OCI-LY7 (cell line): ENCODE measurements around the gene SPATA21. TPM values are rescaled to one million over a fixed set of nuclear protein-coding genes. Genes with fewer than 3 reads are reported as not detected.
"Not testable (repeated sequence)": the region's sequence is repeated elsewhere in the genome, so short reads cannot be mapped to it uniquely, and the experiment has no call there.

Experiments
- BruUV-seq: library from RNA; stranded (reverse); fragments of 400-500 nt; replicated peaks from 2 replicates; lab custom pipeline; 2021; lab: Mats Ljungman, UMichigan
- CTCF ChIA-PET: fragments of 300-600 bp; sonication (Branson Sonifier 250); formaldehyde crosslinking; loops from one replicate; lab custom pipeline; 2022; ENCODE audit warnings: antibody characterized with exemption; ENCODE audit not compliant: unreplicated experiment; lab: Charles Lee
- POLR2A ChIA-PET: fragments of 300-600 bp; sonication (Branson Sonifier 250); formaldehyde crosslinking; loops from one replicate; lab custom pipeline; 2022; ENCODE audit warnings: antibody characterized with exemption; lab: Charles Lee
- DNase-seq: peaks from one replicate; pipeline ENCODE4 v3.0.0-alpha.2; 2015; ENCODE audit warnings: low spot score
- H2AFZ ChIP-seq: fragments of 200-600 bp; sonication (generic), shearing (Covaris generic); 2 replicates; pipeline ENCODE4 v1.6.1; 2014; ENCODE audit warnings: mild to moderate bottlenecking, antibody characterized with exemption, low read length, moderate library complexity
- H3K27ac ChIP-seq: fragments of 200-600 bp; sonication (generic); 2 replicates; pipeline ENCODE4 v1.5.1; 2014; ENCODE audit warnings: mixed run types, low read depth, mild to moderate bottlenecking, moderate library complexity, low read length, inconsistent platforms; ENCODE audit not compliant: poor library complexity, severe bottlenecking
- H3K36me3 ChIP-seq: fragments of 200-600 bp; sonication (generic); 2 replicates; pipeline ENCODE4 v1.6.1; 2014; ENCODE audit warnings: mild to moderate bottlenecking, antibody characterized with exemption, low read length, moderate library complexity, mixed read lengths; ENCODE audit not compliant: insufficient read depth
- H3K4me1 ChIP-seq: fragments of 200-600 bp; sonication (generic); 2 replicates; pipeline ENCODE4 v1.5.1; 2014; ENCODE audit warnings: mild to moderate bottlenecking, low read length; ENCODE audit not compliant: insufficient read depth, poor library complexity, severe bottlenecking
- H3K4me2 ChIP-seq: fragments of 200-600 bp; sonication (generic); 2 replicates; pipeline ENCODE4 v1.6.1; 2014; ENCODE audit warnings: mild to moderate bottlenecking, low read length
- H3K4me3 ChIP-seq: fragments of 200-600 bp; sonication (generic); 2 replicates; pipeline ENCODE4 v1.5.1; 2014; ENCODE audit warnings: mild to moderate bottlenecking, low read depth, low read length; ENCODE audit not compliant: poor library complexity, severe bottlenecking
- H3K79me2 ChIP-seq: fragments of 200-600 bp; sonication (generic); 2 replicates; pipeline ENCODE4 v1.6.1; 2016; ENCODE audit warnings: low read depth, mild to moderate bottlenecking, low read length, moderate library complexity, mixed read lengths; ENCODE audit not compliant: insufficient read depth
- H3K9me2 ChIP-seq: fragments of 200-600 bp; sonication (generic); 2 replicates; pipeline ENCODE4 v1.6.1; 2016; ENCODE audit warnings: mild to moderate bottlenecking, low read length, mixed read lengths; ENCODE audit not compliant: insufficient read depth
- H3K9me3 ChIP-seq: fragments of 200-600 bp; sonication (generic); 2 replicates; pipeline ENCODE4 v1.6.1; 2014; ENCODE audit warnings: mild to moderate bottlenecking, mixed run types, low read length, mixed read lengths
- H4K20me1 ChIP-seq: fragments of 200-600 bp; sonication (generic); 2 replicates; pipeline ENCODE4 v1.6.1; 2014; ENCODE audit warnings: mild to moderate bottlenecking, antibody characterized with exemption, low read length, moderate library complexity, mixed read lengths; ENCODE audit not compliant: insufficient read depth
- CTCF ChIP-seq: fragments of 200-600 bp; sonication (generic); conservative IDR thresholded peaks from 2 replicates; pipeline ENCODE4 v1.5.1; 2014; ENCODE audit warnings: mild to moderate bottlenecking, antibody characterized with exemption, low read length, moderate library complexity, mixed read lengths
- EZH2phosphoT487 ChIP-seq: fragments of 200-600 bp; sonication (generic); IDR thresholded peaks from 2 replicates; pipeline ENCODE4 v1.6.1; 2018; ENCODE audit warnings: low read depth, borderline replicate concordance, mild to moderate bottlenecking, mixed run types, antibody characterized with exemption, low read length, moderate library complexity, mixed read lengths
- intact Hi-C: fragments of 100-400 bp; cut with micrococcal nuclease; formaldehyde crosslinking; loops from one replicate; pipeline ENCODE4 v1.10.0; 2022; ENCODE audit not compliant: unreplicated experiment
- total RNA-seq, 2 experiments: library from RNA; depleted of rRNA in 1 of 2; stranded (reverse); fragments of >200 nt in 1 of 2; shearing (Covaris generic) in 1 of 2; gene quantifications; 2 replicates each; pipeline ENCODE4 v1.2.3, GENCODE V29; 2014 to 2022

Gene SPATA21
- total RNA-seq, 2 experiments from 2014 or later = 0.40 TPM; not detected in 1

- no peaks in the 10 kb centered on the region for H3K9me3 ChIP-seq
- TF ChIP-seq CTCF (no peak), EZH2phosphoT487 (no peak)
- H3K9me2 ChIP-seq = no peaks in the 10 kb centered on the region
- H3K79me2 ChIP-seq = peaks cover 43% of the 10 kb centered on the region
- peaks cover 6% of the 10 kb centered on the region; the same call in 1 of the 2 replicates for H3K36me3 ChIP-seq
- peak; percentile 99 for DNase-seq
- H3K4me2 ChIP-seq = peak within 1 kb of the TSS; percentile 97
- H4K20me1 ChIP-seq = peaks cover 17% of the 10 kb centered on the region
- H3K4me1 ChIP-seq = peaks cover 23% of the 10 kb centered on the region
- no TSS peak for BruUV-seq
- CTCF ChIA-PET = no interaction called here
- peak within 1 kb of the TSS; percentile 99 for H2AFZ ChIP-seq
- peak within 1 kb of the TSS; percentile 71 for H3K27ac ChIP-seq
- intact Hi-C loops = loop anchor here (2.0 to 5.0 kb wide), 4 partner anchors 74 to 159 kb away; partner anchors contain the start of genes CPLANE2 and NECAP2
- H3K4me3 ChIP-seq = peak within 1 kb of the TSS; percentile 87
- POLR2A ChIA-PET = interaction anchor here (0.6 to 1.0 kb wide), 3 partner anchors 11 to 73 kb away, joined by 3 to 5 read pairs (median 4); partner anchors contain the start of gene FBXO42
Measured at GRCh38 chr1:16366722-16367257, 70.4 kb downstream of the SPATA21 start, which contains the start of gene SZRD1. Gene SZRD1 (plus strand): TSS chr1:16367242. CDS start chr1:16367258, 16 bp downstream.

GRCh38 chr1:16365146-16365498, 72.1 kb downstream of the SPATA21 start:
- not testable (repeated sequence) for H3K4me2 ChIP-seq, H3K4me3 ChIP-seq, H3K9me2 ChIP-seq, BruUV-seq, H3K9me3 ChIP-seq, H3K36me3 ChIP-seq, DNase-seq, H3K27ac ChIP-seq
- POLR2A ChIA-PET = interaction anchor here (0.6 to 0.7 kb wide), 5 partner anchors 9 to 668 kb away, joined by 3 to 4 read pairs (median 3); no protein-coding TSS in a partner anchor
- Histone ChIP-seq H3K79me2 (peaks cover 27% of the 10 kb centered on the region), H3K4me1 (peaks cover 23% of the 10 kb centered on the region), H2AFZ (peak overlapping the region; percentile 33; the same call in 1 of the 2 replicates), H4K20me1 (peaks cover 13% of the 10 kb centered on the region)
- CTCF ChIA-PET = interaction anchor here (0.6 to 1.5 kb wide), 2 partner anchors 286 to 367 kb away, joined by 3 read pairs; no protein-coding TSS in a partner anchor
- intact Hi-C loops = loop anchor here (5.0 kb wide), 2 partner anchors 128 to 158 kb away; partner anchors contain the start of gene CPLANE2

- no TSS peak for BruUV-seq
- H4K20me1 ChIP-seq = no peaks in the 10 kb centered on the region
- H3K4me1 ChIP-seq = peaks cover 12% of the 10 kb centered on the region
- H3K9me3 ChIP-seq = no peaks in the 10 kb centered on the region
- intact Hi-C loops = loop anchor here (10.0 kb wide), 1 partner anchor 382 kb away; the partner anchor contains the start of gene ZBTB17
- no peak overlapping the region for H2AFZ ChIP-seq
- no peak overlapping the region for H3K27ac ChIP-seq
- no peak overlapping the region for H3K4me3 ChIP-seq
- CTCF ChIA-PET = interaction anchor here (0.6 kb wide), 1 partner anchor 171 kb away, joined by 3 read pairs; no protein-coding TSS in a partner anchor
- no peak for DNase-seq
- H3K79me2 ChIP-seq = peaks cover under 1% of the 10 kb centered on the region; the same call in 1 of the 2 replicates
- H3K9me2 ChIP-seq = no peaks in the 10 kb centered on the region
- H3K4me2 ChIP-seq = no peak overlapping the region
- H3K36me3 ChIP-seq = no peaks in the 10 kb centered on the region
- POLR2A ChIA-PET = no interaction called here
- TF ChIP-seq EZH2phosphoT487 (no peak), CTCF (no peak)
Measured at GRCh38 chr1:16356867-16357266, 80.4 kb downstream of the SPATA21 start.
